ENCODE measurements around the gene PCP4.

Gene PCP4

DNA sequence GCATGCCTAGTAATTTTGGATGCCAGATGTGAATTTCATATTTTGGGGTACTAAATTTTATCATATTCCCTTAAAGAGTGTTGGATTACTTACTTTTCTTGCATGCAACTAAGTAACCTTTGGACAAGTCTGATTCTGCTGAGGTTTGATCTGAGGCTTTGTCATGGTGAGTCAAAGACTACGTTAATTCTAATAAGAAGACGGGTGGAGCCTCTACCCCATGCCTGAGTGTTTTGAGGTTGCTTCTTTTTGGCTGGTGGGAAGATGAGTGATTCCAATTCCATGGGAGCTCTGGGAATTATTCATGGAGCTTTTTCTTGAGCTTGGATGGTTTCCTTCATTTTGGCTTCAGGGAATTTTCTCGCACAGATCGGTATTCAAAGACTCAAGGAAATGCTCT is 11.6 kb upstream of the PCP4 start:
- TF ChIP-seq, protein P1, sequence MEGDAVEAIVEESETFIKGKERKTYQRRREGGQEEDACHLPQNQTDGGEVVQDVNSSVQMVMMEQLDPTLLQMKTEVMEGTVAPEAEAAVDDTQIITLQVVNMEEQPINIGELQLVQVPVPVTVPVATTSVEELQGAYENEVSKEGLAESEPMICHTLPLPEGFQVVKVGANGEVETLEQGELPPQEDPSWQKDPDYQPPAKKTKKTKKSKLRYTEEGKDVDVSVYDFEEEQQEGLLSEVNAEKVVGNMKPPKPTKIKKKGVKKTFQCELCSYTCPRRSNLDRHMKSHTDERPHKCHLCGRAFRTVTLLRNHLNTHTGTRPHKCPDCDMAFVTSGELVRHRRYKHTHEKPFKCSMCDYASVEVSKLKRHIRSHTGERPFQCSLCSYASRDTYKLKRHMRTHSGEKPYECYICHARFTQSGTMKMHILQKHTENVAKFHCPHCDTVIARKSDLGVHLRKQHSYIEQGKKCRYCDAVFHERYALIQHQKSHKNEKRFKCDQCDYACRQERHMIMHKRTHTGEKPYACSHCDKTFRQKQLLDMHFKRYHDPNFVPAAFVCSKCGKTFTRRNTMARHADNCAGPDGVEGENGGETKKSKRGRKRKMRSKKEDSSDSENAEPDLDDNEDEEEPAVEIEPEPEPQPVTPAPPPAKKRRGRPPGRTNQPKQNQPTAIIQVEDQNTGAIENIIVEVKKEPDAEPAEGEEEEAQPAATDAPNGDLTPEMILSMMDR (IDR thresholded peaks at IDR 0.05; ENCODE audit: insufficient read depth, low read depth, low read length, missing control alignments), result no peak
- DNase-seq (ENCODE audit: low read depth), result no peak
- no peak overlapping the region for H3K4me3 ChIP-seq (ENCODE audit: low read depth, low read length)

DNA sequence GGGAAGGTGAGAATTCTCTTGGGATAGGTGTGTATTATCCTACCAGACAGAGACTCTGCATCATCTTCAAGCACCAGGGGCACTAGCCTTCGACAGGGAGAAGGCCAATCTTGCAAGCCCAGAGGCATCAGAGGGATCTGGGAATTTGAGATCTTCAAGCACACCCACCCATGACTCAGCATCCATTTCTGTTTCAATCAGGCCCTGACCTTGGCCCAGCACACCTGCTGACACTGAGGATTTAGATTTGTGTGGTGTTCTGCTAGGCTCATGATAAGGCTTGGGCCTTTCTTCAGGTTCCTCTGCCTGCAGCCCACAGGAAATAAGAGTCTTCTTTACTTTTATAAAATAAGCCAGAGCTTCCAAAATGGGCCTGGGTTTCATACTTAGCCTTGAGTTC is 6.6 kb upstream of the PCP4 start:
- TF ChIP-seq, protein P1 (IDR thresholded peaks at IDR 0.05; ENCODE audit: insufficient read depth, low read depth, low read length, missing control alignments), result no peak
- DNase-seq (ENCODE audit: low read depth), result no peak
- H3K4me3 ChIP-seq (ENCODE audit: low read depth, low read length), result no peak overlapping the region

DNA sequence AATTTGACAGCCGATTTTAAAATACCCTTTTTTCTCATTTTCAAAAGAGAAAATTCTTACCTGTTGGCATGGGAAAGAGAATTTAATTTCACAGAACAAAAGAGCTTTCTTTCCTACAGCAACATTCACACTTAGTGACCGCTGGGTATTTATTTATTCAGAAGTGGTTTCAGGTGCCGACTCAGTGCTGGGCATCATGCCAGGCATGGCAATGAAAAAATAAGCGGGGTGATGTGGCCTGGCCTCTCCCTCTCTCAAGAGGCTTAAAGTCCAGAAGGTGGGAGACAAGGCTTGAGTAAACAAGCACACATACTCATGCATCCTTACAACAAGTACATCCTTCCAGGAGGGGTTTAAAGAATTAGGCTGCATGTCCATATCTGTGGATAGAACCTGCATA is 4.1 kb upstream of the PCP4 start:
- no peak for DNase-seq (ENCODE audit: low read depth)

DNA sequence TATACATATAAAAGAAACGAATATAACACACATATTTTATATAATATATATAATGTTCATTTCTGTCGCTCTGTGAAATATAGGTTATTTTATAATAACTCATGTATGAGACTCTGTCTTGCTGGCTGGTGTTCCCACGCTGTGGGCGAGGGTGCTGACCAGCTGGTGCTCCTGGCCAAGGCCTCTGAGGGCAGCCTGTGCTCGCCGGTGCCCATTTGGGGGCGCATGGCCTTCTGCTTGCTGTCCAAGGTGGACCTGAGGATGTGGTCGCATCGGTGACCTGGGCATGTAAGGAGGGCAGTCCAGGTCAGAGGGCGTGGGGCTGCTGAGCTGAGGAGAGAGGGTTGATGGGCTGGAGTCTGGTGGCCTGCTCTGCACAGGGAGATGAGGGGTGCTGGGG is 1.1 kb upstream of the PCP4 start:
- no peak overlapping the region for H3K4me3 ChIP-seq (ENCODE audit: low read depth, low read length)
- TF ChIP-seq, protein P1 (IDR thresholded peaks at IDR 0.05; ENCODE audit: insufficient read depth, low read depth, low read length, missing control alignments), result no peak
- DNase-seq (ENCODE audit: low read depth), result no peak

More for the DNA sequence above, 4.1 kb upstream of the PCP4 start:
- H3K4me3 ChIP-seq (ENCODE audit: low read depth, low read length), result no peak overlapping the region
- TF ChIP-seq, protein P1 (IDR thresholded peaks at IDR 0.05; ENCODE audit: insufficient read depth, low read depth, low read length, missing control alignments), result no peak

DNA sequence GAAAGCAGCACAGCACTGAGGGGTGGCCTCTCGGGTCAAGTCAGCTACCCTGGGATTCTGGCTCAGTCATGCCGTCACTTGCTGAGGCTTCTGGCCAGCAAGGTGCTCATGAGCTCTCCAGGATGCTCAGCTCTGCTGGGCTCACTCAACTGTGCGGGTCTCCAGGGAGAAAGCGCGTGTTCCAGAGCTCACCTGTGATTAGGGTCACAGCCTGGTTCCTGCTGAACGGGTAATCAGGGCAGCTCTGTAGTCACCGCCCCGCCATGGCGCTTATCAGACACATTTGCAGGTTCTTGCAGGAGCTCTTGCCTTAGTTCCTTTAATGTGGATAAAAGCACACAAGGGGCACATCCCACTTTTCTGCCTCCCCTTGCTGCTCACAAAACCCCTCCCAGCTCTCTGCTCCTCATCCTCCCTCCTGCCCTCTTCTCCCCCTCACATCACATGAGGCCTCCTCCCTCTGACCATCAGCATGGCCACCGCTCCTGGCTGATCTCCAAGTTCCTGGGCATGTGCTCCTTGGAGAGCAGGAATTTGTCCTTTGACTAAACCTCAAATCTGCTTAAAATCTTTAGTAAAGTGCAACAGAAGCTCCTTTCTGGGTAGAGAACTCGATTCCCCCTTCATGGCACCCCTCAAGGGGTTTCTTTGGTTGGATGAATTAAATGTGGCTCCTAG is 2.0 kb downstream of the PCP4 start:
- no peak overlapping the region for H3K4me3 ChIP-seq (ENCODE audit: low read depth, low read length)
- TF ChIP-seq, protein P1 (IDR thresholded peaks at IDR 0.05; ENCODE audit: insufficient read depth, low read depth, low read length, missing control alignments), result no peak
- no peak for DNase-seq (ENCODE audit: low read depth)

DNA sequence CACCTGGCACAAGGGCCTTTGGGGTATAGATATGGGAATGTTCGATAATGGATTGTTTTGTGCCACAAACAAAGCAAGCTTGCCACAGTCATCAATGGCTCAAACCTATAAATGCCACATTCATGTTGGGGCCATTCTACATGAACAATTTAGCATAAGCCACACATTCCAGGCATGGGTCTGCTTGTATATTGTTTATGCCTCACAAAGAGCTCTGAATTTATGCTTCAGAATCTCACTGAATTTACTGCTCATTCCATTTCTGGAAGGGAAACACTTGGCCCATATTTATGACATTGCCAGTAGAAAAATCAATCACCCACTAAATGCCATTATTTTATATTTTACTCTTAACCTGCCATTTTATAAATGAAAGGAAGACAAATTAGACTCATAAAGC is 6.4 kb downstream of the PCP4 start:
- no peak for DNase-seq (ENCODE audit: low read depth)
- TF ChIP-seq, protein P1 (IDR thresholded peaks at IDR 0.05; ENCODE audit: insufficient read depth, low read depth, low read length, missing control alignments), result no peak
- H3K4me3 ChIP-seq (ENCODE audit: low read depth, low read length), result no peak overlapping the region

DNA sequence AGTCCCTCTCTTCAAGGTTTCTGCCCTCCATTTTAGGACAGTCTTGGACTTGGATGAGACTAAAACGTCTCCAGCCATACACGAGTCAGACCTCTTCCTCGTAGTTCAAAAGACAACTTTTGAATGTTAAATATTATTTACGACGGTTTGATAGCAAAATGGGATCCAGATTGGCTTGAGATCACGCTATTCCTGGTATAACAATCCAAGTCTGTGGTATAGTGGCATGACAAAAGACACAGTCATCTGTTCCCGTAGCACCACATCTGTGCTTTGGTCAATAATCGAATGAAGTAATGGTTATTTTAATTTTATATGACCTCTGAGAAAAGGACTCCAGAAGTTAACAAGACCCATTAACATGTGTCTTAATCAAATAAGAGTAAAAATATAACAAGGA is 7.0 kb downstream of the PCP4 start:
- no peak for DNase-seq (ENCODE audit: low read depth)
- no peak overlapping the region for H3K4me3 ChIP-seq (ENCODE audit: low read depth, low read length)
- TF ChIP-seq, protein P1 (IDR thresholded peaks at IDR 0.05; ENCODE audit: insufficient read depth, low read depth, low read length, missing control alignments), result no peak
